Measurements from ENCODE around the gene ATP6V0C. TPM values are rescaled to one million over a fixed set of nuclear protein-coding genes. Genes with fewer than 3 reads are reported as not detected.

The ATP6V0C gene
- total and polyA plus RNA-seq, 2 of the 8 experiments (the other 6 are each of a cell fraction or from before 2014, with no cell fraction given), result 125 to 176 TPM

DNA sequence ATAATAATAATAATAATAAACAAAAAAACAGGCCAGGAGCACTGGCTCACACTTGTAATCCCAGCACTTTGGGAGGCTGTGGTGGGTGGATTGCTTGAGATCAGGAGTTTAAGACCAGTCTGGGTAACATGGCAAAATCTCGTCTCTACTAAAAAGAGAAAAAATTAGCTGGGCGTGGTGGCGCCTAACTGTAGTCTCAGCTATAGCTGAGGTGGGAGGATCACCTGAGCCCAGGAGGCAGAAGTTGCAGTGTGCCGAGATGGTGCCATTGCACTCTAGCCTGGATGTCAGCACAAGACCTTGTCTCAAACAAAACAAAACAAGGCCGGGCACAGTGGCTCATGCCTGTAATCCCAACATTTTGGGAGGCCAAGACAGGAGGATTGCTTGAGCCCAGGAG, 18.7 kb upstream of the ATP6V0C start:
- Histone ChIP-seq H2BK15ac (ENCODE audit: low read length) (no peak overlapping the region), H3K27ac (ENCODE audit: low read depth, low read length) (no peak overlapping the region), H3K4me2 (ENCODE audit: insufficient read depth in 1 of 2, low read depth in 2 of 2, low read length in 2 of 2) (no peak overlapping the region), H2BK5ac (ENCODE audit: low read depth, low read length) (no peak overlapping the region), H3K9ac (replicated peaks in 1 of 4; ENCODE audit: extremely low read depth in 1 of 4, low read depth in 3 of 4, low read length in 3 of 4) (no peak overlapping the region), H2AK5ac (ENCODE audit: low read depth, low read length) (no peak overlapping the region), H3K79me1 (ENCODE audit: low read depth, low read length) (no peaks in the 10 kb centered on the region; the same call in 1 of the 2 replicates), H3K4ac (replicated peaks; ENCODE audit: insufficient read length, low read depth, low read length) (no peak overlapping the region), H3K23ac (ENCODE audit: insufficient read length) (no peak overlapping the region), H2BK12ac (ENCODE audit: low read depth, low read length) (no peak overlapping the region), H3K27me3 (replicated peaks in 1 of 4; ENCODE audit: control insufficient read depth in 3 of 4, extremely low read depth in 1 of 4, insufficient read depth in 3 of 4, low read length in 3 of 4) (no peaks in the 10 kb centered on the region), H3K4me1 (replicated peaks in 1 of 4; ENCODE audit: control insufficient read depth in 3 of 4, insufficient read depth in 4 of 4, low read length in 3 of 4) (no peaks in the 10 kb centered on the region), H3K23me2 (ENCODE audit: low read depth, low read length) (no peaks in the 10 kb centered on the region), H4K8ac (ENCODE audit: extremely low read depth, insufficient read depth, low read length) (no peak overlapping the region), H3K14ac (ENCODE audit: insufficient read length) (no peak overlapping the region), H3K4me3 (ENCODE audit: extremely low read depth in 1 of 4, insufficient read depth in 2 of 4, low read depth in 3 of 4, low read length in 4 of 4) (no peak overlapping the region), H3K56ac (replicated peaks; ENCODE audit: insufficient read length, low read depth, low read length) (no peak overlapping the region), H4K91ac (replicated peaks; ENCODE audit: insufficient read length, low read length) (no peak overlapping the region), H4K20me1 (replicated peaks in 1 of 2; ENCODE audit: control insufficient read depth in 1 of 2, insufficient read depth in 2 of 2, low read length in 2 of 2) (peaks cover 0 to 9% of the 10 kb centered on the region in 2 experiments), H3K9me3 (ENCODE audit: insufficient read depth in 2 of 2, low read depth in 1 of 2, low read length in 1 of 2) (no peaks in the 10 kb centered on the region), H3K79me2 (ENCODE audit: control insufficient read depth in 1 of 2, insufficient read depth in 2 of 2, low read length in 2 of 2) (0 out of 4 replicates have a peak, but pooled peaks cover 0 to 2% of the 10 kb centered on the region in 2 experiments), H2BK120ac (replicated peaks; ENCODE audit: low read depth, low read length) (no peak overlapping the region), H2BK20ac (ENCODE audit: low read length) (no peak overlapping the region), H3K18ac (ENCODE audit: extremely low read depth, low read length) (no peak overlapping the region), H3K36me3 (ENCODE audit: control insufficient read depth in 2 of 4, insufficient read depth in 4 of 4, low read length in 3 of 4) (peaks cover 0 to 15% (median 4%) of the 10 kb centered on the region in 4 experiments; a peak in 4 of 8 replicates), H4K5ac (ENCODE audit: insufficient read length, low read depth, low read length) (no peak overlapping the region), H2AFZ (ENCODE audit: low read length) (no peak overlapping the region)
- no peak for DNase-seq (ENCODE audit: low read depth in 1 of 2, low spot score in 2 of 2)
- ChIA-PET POLR2A (ENCODE audit: partially characterized antibody) (interaction anchor here (0.7 to 1.5 kb wide), 2 partner anchors 13 to 222 kb away, joined by 4 read pairs; no protein-coding TSS in a partner anchor), CTCF (ENCODE audit: partially characterized antibody) (no interaction called here)
- WGBS, 2 experiments (ENCODE audit: extremely low coverage in 1 of 2, insufficient coverage in 1 of 2, insufficient read length in 1 of 2, insufficient replicate concordance in 2 of 2, low coverage in 1 of 2, low lambda C conversion rate in 2 of 2, missing lambda C conversion rate in 1 of 2), result 92% methylated on average over 5 of the region's 5 CpGs; no CpG with 5 or more reads in 1 of the 2 experiments
- FAIRE-seq, result no peak
- TF ChIP-seq TBP (IDR thresholded peaks at IDR 0.05; ENCODE audit: low read depth, low read length) (no peak), GABPA (IDR thresholded peaks at IDR 0.05; ENCODE audit: borderline replicate concordance, insufficient read depth, low read length) (no peak), KDM5A (IDR thresholded peaks at IDR 0.05; ENCODE audit: low read length) (no peak), KDM4A (IDR thresholded peaks at IDR 0.05; ENCODE audit: low read depth, low read length, severe bottlenecking) (no peak), EGR1 (IDR thresholded peaks at IDR 0.05; ENCODE audit: borderline replicate concordance, low read depth, low read length) (no peak), BRCA1 (IDR thresholded peaks at IDR 0.05; ENCODE audit: low read depth, low read length) (no peak), CEBPB (IDR thresholded peaks at IDR 0.05; ENCODE audit: low read depth, low read length) (no peak), NRF1 (IDR thresholded peaks at IDR 0.05; ENCODE audit: low read depth, low read length) (no peak)

Measured in H1 (cell line).